Measurements from ENCODE around the gene TMPRSS13.

DNA sequence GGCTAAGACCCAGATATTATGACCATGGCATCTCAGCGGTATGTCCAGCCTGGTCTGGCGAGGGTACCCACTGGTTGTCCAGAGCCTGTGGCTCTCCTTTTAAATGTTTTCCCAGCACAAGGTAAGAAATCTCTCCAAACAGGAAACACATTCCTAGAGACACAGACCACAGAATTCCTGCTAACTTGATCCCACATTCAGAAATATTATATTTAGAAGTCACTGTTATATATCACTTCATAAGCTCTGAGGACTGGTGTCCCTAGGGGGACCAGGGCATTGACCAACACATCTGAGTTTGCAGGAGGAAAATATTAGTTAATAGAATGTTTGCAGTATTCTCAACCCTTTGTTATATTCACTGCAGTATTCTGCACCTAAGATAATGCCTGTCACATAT lies 23.1 kb downstream of the TMPRSS13 start:
- TF ChIP-seq EP300 (IDR thresholded peaks at IDR 0.05; ENCODE audit: low read depth in 2 of 2, low read length in 2 of 2) = no peak
- TF ChIP-seq EP300 (CRISPR knock-in tag; IDR thresholded peaks at IDR 0.05; ENCODE audit: borderline replicate concordance) = no peak
- no peak for TF ChIP-seq POLR2AphosphoS5 (IDR thresholded peaks at IDR 0.05; ENCODE audit: low read depth, low read length)
- no peak for TF ChIP-seq ZNF766 (CRISPR knock-in tag; IDR thresholded peaks at IDR 0.05; ENCODE audit: borderline replicate concordance)
- TF ChIP-seq POLR2A (IDR thresholded peaks at IDR 0.05; ENCODE audit: insufficient read depth in 1 of 2, low read depth in 2 of 2, low read length in 2 of 2) = no peak
- TF ChIP-seq ELF4 (CRISPR knock-in tag; IDR thresholded peaks at IDR 0.05; ENCODE audit: borderline replicate concordance) = no peak
- TF ChIP-seq, protein P1, sequence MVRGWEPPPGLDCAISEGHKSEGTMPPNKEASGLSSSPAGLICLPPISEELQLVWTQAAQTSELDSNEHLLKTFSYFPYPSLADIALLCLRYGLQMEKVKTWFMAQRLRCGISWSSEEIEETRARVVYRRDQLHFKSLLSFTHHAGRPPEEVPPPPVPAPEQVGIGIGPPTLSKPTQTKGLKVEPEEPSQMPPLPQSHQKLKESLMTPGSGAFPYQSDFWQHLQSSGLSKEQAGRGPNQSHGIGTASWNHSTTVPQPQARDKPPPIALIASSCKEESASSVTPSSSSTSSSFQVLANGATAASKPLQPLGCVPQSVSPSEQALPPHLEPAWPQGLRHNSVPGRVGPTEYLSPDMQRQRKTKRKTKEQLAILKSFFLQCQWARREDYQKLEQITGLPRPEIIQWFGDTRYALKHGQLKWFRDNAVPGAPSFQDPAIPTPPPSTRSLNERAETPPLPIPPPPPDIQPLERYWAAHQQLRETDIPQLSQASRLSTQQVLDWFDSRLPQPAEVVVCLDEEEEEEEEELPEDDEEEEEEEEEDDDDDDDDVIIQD (CRISPR knock-in tag; IDR thresholded peaks at IDR 0.05; ENCODE audit: low read depth) = no peak
- TF ChIP-seq ZNF615 (CRISPR knock-in tag; IDR thresholded peaks at IDR 0.05; ENCODE audit: borderline replicate concordance) = no peak
- TF ChIP-seq HDAC2 (CRISPR knock-in tag; IDR thresholded peaks at IDR 0.05) = no peak
- TF ChIP-seq, protein P2, sequence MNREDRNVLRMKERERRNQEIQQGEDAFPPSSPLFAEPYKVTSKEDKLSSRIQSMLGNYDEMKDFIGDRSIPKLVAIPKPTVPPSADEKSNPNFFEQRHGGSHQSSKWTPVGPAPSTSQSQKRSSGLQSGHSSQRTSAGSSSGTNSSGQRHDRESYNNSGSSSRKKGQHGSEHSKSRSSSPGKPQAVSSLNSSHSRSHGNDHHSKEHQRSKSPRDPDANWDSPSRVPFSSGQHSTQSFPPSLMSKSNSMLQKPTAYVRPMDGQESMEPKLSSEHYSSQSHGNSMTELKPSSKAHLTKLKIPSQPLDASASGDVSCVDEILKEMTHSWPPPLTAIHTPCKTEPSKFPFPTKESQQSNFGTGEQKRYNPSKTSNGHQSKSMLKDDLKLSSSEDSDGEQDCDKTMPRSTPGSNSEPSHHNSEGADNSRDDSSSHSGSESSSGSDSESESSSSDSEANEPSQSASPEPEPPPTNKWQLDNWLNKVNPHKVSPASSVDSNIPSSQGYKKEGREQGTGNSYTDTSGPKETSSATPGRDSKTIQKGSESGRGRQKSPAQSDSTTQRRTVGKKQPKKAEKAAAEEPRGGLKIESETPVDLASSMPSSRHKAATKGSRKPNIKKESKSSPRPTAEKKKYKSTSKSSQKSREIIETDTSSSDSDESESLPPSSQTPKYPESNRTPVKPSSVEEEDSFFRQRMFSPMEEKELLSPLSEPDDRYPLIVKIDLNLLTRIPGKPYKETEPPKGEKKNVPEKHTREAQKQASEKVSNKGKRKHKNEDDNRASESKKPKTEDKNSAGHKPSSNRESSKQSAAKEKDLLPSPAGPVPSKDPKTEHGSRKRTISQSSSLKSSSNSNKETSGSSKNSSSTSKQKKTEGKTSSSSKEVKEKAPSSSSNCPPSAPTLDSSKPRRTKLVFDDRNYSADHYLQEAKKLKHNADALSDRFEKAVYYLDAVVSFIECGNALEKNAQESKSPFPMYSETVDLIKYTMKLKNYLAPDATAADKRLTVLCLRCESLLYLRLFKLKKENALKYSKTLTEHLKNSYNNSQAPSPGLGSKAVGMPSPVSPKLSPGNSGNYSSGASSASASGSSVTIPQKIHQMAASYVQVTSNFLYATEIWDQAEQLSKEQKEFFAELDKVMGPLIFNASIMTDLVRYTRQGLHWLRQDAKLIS (CRISPR knock-in tag; IDR thresholded peaks at IDR 0.05) = no peak
- no peak for TF ChIP-seq TCF7L2 (IDR thresholded peaks at IDR 0.05; ENCODE audit: low read depth, low read length)
- no peak for TF ChIP-seq ZNF776 (CRISPR knock-in tag; IDR thresholded peaks at IDR 0.05)
- no peak for TF ChIP-seq ZNF530 (CRISPR knock-in tag; IDR thresholded peaks at IDR 0.05; ENCODE audit: low read depth)
- TF ChIP-seq, protein P3, sequence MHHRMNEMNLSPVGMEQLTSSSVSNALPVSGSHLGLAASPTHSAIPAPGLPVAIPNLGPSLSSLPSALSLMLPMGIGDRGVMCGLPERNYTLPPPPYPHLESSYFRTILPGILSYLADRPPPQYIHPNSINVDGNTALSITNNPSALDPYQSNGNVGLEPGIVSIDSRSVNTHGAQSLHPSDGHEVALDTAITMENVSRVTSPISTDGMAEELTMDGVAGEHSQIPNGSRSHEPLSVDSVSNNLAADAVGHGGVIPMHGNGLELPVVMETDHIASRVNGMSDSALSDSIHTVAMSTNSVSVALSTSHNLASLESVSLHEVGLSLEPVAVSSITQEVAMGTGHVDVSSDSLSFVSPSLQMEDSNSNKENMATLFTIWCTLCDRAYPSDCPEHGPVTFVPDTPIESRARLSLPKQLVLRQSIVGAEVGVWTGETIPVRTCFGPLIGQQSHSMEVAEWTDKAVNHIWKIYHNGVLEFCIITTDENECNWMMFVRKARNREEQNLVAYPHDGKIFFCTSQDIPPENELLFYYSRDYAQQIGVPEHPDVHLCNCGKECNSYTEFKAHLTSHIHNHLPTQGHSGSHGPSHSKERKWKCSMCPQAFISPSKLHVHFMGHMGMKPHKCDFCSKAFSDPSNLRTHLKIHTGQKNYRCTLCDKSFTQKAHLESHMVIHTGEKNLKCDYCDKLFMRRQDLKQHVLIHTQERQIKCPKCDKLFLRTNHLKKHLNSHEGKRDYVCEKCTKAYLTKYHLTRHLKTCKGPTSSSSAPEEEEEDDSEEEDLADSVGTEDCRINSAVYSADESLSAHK (CRISPR knock-in tag; IDR thresholded peaks at IDR 0.05; ENCODE audit: borderline replicate concordance) = no peak

Data from HepG2 (cell line).